GM12875 (cell line): ENCODE measurements around the gene MCF2L.

Experiments used
- H3K4me3 ChIP-seq: one replicate; pipeline ENCODE4 v1.5.1; 2011; ENCODE audit warnings: low read depth, low read length, control low read depth
- TF ChIP-seq, protein P1 (sequence below): IDR thresholded peaks from 2 replicates; pipeline ENCODE4 v1.5.1; 2011; ENCODE audit warnings: low read depth, mild to moderate bottlenecking, control low read depth, inconsistent platforms, low read length, moderate library complexity, borderline replicate concordance; ENCODE audit not compliant: insufficient read depth

The MCF2L gene

DNA sequence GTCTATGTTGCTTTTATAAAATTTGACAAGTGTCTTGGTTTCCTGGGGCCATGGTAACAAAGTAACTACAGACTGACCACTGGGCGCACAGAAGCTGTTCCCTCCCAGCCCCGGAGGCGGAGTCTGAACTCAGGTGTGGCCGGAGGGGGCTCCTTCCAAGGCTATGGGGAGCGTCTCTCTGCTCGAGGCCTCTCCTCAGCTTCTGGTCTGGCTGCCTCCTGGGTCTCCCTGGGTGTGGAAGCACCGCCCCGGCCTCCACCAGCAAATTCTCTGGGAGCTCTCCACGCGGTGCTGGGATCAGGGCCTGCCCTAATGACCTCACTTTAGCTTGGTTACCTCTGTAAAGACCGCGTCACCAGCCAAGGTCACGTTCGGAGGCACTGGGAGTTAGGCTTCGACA lies 90.9 kb downstream of the MCF2L start:
- TF ChIP-seq, protein P1, sequence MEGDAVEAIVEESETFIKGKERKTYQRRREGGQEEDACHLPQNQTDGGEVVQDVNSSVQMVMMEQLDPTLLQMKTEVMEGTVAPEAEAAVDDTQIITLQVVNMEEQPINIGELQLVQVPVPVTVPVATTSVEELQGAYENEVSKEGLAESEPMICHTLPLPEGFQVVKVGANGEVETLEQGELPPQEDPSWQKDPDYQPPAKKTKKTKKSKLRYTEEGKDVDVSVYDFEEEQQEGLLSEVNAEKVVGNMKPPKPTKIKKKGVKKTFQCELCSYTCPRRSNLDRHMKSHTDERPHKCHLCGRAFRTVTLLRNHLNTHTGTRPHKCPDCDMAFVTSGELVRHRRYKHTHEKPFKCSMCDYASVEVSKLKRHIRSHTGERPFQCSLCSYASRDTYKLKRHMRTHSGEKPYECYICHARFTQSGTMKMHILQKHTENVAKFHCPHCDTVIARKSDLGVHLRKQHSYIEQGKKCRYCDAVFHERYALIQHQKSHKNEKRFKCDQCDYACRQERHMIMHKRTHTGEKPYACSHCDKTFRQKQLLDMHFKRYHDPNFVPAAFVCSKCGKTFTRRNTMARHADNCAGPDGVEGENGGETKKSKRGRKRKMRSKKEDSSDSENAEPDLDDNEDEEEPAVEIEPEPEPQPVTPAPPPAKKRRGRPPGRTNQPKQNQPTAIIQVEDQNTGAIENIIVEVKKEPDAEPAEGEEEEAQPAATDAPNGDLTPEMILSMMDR: no peak
- no peak overlapping the region for H3K4me3 ChIP-seq

DNA sequence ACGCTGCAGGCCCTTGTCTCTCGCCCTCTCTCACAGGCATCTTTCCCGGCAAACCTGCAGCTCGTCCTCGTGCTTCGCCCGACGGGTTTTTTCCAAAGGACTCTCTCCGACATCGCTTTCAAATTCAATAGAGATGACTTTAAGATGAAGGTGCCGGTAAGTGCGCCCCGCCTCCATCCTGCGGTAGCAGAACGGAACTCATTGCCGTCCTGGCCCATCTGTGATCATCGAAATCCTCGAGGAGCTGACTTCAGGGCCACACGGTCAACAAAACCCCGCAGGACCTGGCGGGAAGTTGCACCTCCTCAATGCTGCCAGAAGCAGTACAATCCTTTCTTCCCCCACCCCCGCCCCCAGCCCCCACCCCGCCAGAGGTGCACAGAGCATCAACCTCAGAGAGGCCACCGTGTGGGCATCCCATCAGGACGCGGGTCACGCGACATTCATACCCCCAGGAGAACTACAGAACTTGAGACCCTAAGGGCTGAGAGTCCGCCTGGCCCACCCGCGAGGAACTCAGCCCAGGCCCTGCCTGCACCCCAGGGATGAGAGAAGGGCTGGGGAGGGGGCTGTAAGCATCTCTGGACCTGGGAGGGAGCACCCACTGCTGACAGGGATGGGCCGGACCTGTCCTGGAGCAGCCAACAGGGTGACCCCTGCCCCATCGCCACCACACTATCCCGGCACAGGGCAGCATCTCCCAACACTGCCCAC lies 91.7 kb downstream of the MCF2L start:
- TF ChIP-seq, protein P1: no peak
- H3K4me3 ChIP-seq: no peak overlapping the region

DNA sequence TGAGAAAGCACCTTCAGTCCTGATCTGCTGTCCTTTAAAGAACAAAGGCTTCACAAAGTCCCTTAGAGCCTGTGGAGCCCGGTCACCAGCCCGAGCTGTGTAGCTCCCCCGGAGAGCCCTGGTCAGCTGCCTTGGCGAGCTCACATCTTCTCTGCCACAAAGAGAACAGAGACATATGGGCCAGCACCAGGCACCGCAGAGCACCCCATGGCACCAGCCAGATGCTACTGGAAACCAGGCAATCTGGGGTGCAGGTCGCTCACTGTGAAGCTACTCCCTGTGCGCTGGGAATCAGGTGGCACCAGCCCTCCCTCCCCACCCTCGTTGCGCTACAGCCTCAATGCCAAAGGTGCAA lies 92.2 kb downstream of the MCF2L start:
- no peak overlapping the region for H3K4me3 ChIP-seq
- TF ChIP-seq, protein P1: no peak

DNA sequence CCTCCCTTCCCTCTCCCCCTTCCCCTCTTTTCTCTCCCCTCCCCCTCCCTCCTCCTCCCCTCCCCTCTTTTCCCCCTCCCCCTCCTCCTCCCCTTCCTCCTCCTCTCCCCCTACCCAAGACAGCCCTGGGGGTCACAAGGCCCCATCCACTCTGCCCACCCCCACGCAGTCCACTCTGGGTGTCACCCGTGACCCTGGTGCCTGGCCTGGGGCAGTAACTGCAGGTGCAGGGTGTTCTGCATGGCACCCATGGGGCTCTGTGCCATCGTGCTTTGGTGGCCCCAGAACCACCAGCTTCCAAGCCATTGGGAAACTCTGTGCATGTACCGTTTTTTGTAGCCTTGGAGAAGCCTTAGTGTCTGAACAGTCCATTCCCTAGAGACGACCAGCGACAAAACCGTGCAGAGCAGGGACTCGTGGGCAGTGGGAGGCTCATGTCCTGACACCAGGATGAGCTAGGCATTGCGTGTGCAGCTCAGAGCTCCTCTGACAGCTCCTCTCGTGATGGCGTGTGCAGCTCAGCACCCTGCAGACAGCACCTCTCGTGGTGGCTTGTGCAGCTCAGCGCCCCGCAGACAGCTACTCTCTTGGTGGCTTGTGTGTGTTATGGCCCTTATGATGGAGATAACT lies 92.9 kb downstream of the MCF2L start:
- TF ChIP-seq, protein P1: no peak
- no peak overlapping the region for H3K4me3 ChIP-seq

DNA sequence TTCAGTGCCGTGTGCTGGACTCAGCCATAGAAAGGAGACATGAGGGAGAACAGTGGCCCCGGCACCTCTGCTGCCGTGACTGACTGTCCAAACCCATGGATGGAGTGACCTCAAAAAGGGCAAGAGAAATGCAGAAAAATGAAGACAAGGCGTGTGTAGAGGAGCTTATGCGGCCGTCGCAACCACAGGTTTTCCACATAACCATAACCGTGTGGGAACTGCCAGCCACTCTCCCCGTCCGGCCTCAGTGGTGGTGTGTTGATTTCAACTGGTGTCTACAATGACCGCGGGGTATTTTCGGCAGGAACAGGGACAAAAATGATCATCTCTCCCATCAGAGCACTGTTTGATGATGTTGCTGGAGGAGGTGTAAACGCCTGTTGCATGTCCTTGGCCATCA lies 93.7 kb downstream of the MCF2L start:
- H3K4me3 ChIP-seq: no peak overlapping the region
- TF ChIP-seq, protein P1: no peak

DNA sequence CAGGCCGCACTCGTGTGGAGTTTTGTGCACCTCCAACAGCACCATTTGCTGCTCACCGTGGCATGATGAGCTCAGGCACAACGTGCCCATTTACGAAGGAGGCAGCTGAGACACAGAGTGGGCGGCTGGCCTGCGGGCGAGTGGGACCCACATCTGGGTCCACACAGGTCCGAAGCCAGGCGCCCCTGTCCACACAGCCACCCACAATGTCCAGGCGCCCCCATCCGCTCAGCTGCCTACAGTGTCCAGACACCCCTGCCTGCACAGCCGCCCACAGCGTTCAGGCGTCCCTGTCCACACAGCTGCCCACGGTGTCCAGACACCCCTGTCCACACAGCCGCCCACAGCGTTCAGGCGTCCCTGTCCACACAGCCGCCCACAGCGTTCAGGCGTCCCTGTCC lies 94.1 kb downstream of the MCF2L start:
- TF ChIP-seq, protein P1: no peak
- no peak overlapping the region for H3K4me3 ChIP-seq

DNA sequence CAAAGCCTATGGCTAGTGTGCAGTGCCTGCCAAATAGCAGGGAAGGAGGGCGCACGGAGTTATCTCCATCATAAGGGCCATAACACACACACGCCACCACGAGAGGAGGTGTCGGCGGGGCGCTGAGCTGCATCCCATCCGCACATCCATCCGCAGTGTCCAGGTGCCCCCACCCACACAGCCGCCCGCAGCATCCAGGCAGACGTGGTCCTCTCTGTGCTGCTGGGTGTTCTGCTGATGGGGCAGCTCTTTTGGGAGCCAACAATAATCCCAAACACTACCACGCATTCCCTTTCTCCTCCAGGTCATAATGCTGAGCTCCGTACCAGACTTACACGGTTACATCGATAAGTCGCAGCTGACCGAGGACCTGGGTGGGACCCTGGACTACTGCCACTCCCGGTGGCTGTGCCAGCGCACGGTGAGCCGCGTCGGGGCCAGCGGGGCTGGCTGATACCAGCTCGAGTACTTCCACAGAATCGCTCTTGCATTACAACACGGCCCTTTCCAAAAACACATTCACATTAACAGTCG lies 95.1 kb downstream of the MCF2L start:
- TF ChIP-seq, protein P1: no peak
- no peak overlapping the region for H3K4me3 ChIP-seq
